ENCODE measurements around the gene EXOC6B. TPM values are rescaled to one million over a fixed set of nuclear protein-coding genes. Genes with fewer than 3 reads are reported as not detected.

Gene EXOC6B
- total and polyA plus RNA-seq, 2 donors from 2014 or later = 5.9 to 31.3 TPM

- no peak for TF ChIP-seq CTCF (IDR thresholded peaks at IDR 0.05; ENCODE audit: borderline replicate concordance, extremely low read depth, insufficient read depth)
- H3K36me3 ChIP-seq (ENCODE audit: control insufficient read depth in 2 of 3, insufficient read depth in 3 of 3, low read length in 3 of 3) = no peaks in the 10 kb centered on the region
- no peak overlapping the region for H3K4me3 ChIP-seq (ENCODE audit: low read length in 3 of 3)
- DNase-seq (peak in 3 of 5 donors; percentile 11 to 61 (median 56)), FAIRE-seq (no peak)
- H3K27me3 ChIP-seq (ENCODE audit: control insufficient read depth, insufficient read depth, low read length) = no peaks in the 10 kb centered on the region
- no peak overlapping the region for H3K27ac ChIP-seq (ENCODE audit: low read depth in 2 of 2, low read length in 2 of 2)
- intact Hi-C loops (cut with DNase I) = no loop called here
- no peak overlapping the region for H3K9ac ChIP-seq (ENCODE audit: low read length in 3 of 3)
- no peaks in the 10 kb centered on the region for H3K9me3 ChIP-seq (ENCODE audit: control insufficient read depth in 2 of 3, insufficient read depth in 1 of 3, low read length in 3 of 3)
- peaks cover 0 to 11% (median 5%) of the 10 kb centered on the region in 3 donors for H3K4me1 ChIP-seq (ENCODE audit: control insufficient read depth in 2 of 3, insufficient read depth in 2 of 3, low read depth in 1 of 3, low read length in 3 of 3)
These were observed 552.4 kb downstream of the EXOC6B start for GRCh38 chr2:72273384-72273783.

- no peak for FAIRE-seq
- no peaks in the 10 kb centered on the region for H3K27me3 ChIP-seq (ENCODE audit: control insufficient read depth, insufficient read depth, low read length)
- intact Hi-C loops (cut with DNase I) = no loop called here
- peaks cover 0 to 11% (median 5%) of the 10 kb centered on the region in 3 donors for H3K4me1 ChIP-seq (ENCODE audit: control insufficient read depth in 2 of 3, insufficient read depth in 2 of 3, low read depth in 1 of 3, low read length in 3 of 3)
- TF ChIP-seq CTCF (IDR thresholded peaks at IDR 0.05; ENCODE audit: borderline replicate concordance, extremely low read depth, insufficient read depth) = no peak
- no peak overlapping the region for H3K9ac ChIP-seq (ENCODE audit: low read length in 3 of 3)
- DNase-seq = peak in 4 of 5 donors; percentile 33 to 78 (median 55)
- no peaks in the 10 kb centered on the region for H3K36me3 ChIP-seq (ENCODE audit: control insufficient read depth in 2 of 3, insufficient read depth in 3 of 3, low read length in 3 of 3)
- H3K27ac ChIP-seq (ENCODE audit: low read depth in 2 of 2, low read length in 2 of 2) = peak overlapping the region; percentile 3 to 14
- H3K9me3 ChIP-seq (ENCODE audit: control insufficient read depth in 2 of 3, insufficient read depth in 1 of 3, low read length in 3 of 3) = no peaks in the 10 kb centered on the region
- H3K4me3 ChIP-seq (ENCODE audit: low read length in 3 of 3) = no peak overlapping the region
These were observed 553.8 kb downstream of the EXOC6B start for GRCh38 chr2:72271766-72272641.

GRCh38 chr2:72271276-72271614 is 554.6 kb downstream of the EXOC6B start:
- Histone ChIP-seq H3K27me3 (ENCODE audit: control insufficient read depth, insufficient read depth, low read length) (no peaks in the 10 kb centered on the region), H3K27ac (ENCODE audit: low read depth in 2 of 2, low read length in 2 of 2) (peak overlapping the region in 1 of 2 donors; percentile 3), H3K9ac (ENCODE audit: low read length in 3 of 3) (no peak overlapping the region), H3K4me1 (ENCODE audit: control insufficient read depth in 2 of 3, insufficient read depth in 2 of 3, low read depth in 1 of 3, low read length in 3 of 3) (peaks cover 0 to 11% (median 5%) of the 10 kb centered on the region in 3 donors), H3K4me3 (ENCODE audit: low read length in 3 of 3) (no peak overlapping the region), H3K36me3 (ENCODE audit: control insufficient read depth in 2 of 3, insufficient read depth in 3 of 3, low read length in 3 of 3) (no peaks in the 10 kb centered on the region), H3K9me3 (ENCODE audit: control insufficient read depth in 2 of 3, insufficient read depth in 1 of 3, low read length in 3 of 3) (no peaks in the 10 kb centered on the region)
- DNase-seq = no peak
- TF ChIP-seq CTCF (IDR thresholded peaks at IDR 0.05; ENCODE audit: borderline replicate concordance, extremely low read depth, insufficient read depth) = no peak
- FAIRE-seq = no peak
- intact Hi-C loops (cut with DNase I) = no loop called here
